GM12865 (cell line): Measurements from ENCODE around the gene SREK1IP1.
A peak's percentile ranks its signal among the peaks of the same experiment; 100 is the strongest.

Experiments used
- DNase-seq: peaks from one replicate; pipeline ENCODE4 v3.0.0; 2010; ENCODE audit warnings: low read depth
- H3K4me3 ChIP-seq: 2 replicates; pipeline ENCODE4 v1.5.1; 2011; ENCODE audit warnings: mild to moderate bottlenecking, low read depth, low read length, control low read depth
- CTCF ChIP-seq: IDR thresholded peaks from 2 replicates; pipeline ENCODE4 v1.5.1; 2011; ENCODE audit warnings: low read length, control low read depth, low read depth, inconsistent platforms; ENCODE audit not compliant: insufficient read depth; ENCODE audit errors: missing control alignments

The SREK1IP1 gene

GRCh38 chr5:64670277-64670676, 98.2 kb downstream of the SREK1IP1 start:
- peak; percentile 15 for DNase-seq
- no peak overlapping the region for H3K4me3 ChIP-seq
- no peak for TF ChIP-seq CTCF
